GM18519 (cell line): Measurements from ENCODE around the gene NHSL1.
A peak's percentile ranks its signal among the peaks of the same experiment; 100 is the strongest.

Source experiments
- ATAC-seq: cut with Tn5 transposase; IDR thresholded peaks from one replicate; pipeline ENCODE4 v1.9.1; 2021; ENCODE audit warnings: mild to moderate bottlenecking, moderate library complexity; ENCODE audit not compliant: unreplicated experiment, low FRiP score

Gene NHSL1, protein sequence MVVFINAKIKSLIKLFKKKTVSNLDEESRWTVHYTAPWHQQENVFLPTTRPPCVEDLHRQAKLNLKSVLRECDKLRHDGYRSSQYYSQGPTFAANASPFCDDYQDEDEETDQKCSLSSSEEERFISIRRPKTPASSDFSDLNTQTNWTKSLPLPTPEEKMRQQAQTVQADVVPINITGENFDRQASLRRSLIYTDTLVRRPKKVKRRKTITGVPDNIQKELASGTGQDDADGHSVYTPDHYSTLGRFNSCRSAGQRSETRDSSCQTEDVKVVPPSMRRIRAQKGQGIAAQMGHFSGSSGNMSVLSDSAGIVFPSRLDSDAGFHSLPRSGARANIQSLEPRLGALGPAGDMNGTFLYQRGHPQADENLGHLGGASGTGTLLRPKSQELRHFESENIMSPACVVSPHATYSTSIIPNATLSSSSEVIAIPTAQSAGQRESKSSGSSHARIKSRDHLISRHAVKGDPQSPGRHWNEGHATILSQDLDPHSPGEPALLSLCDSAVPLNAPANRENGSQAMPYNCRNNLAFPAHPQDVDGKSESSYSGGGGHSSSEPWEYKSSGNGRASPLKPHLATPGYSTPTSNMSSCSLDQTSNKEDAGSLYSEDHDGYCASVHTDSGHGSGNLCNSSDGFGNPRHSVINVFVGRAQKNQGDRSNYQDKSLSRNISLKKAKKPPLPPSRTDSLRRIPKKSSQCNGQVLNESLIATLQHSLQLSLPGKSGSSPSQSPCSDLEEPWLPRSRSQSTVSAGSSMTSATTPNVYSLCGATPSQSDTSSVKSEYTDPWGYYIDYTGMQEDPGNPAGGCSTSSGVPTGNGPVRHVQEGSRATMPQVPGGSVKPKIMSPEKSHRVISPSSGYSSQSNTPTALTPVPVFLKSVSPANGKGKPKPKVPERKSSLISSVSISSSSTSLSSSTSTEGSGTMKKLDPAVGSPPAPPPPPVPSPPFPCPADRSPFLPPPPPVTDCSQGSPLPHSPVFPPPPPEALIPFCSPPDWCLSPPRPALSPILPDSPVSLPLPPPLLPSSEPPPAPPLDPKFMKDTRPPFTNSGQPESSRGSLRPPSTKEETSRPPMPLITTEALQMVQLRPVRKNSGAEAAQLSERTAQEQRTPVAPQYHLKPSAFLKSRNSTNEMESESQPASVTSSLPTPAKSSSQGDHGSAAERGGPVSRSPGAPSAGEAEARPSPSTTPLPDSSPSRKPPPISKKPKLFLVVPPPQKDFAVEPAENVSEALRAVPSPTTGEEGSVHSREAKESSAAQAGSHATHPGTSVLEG (N-terminal part only)

DNA sequence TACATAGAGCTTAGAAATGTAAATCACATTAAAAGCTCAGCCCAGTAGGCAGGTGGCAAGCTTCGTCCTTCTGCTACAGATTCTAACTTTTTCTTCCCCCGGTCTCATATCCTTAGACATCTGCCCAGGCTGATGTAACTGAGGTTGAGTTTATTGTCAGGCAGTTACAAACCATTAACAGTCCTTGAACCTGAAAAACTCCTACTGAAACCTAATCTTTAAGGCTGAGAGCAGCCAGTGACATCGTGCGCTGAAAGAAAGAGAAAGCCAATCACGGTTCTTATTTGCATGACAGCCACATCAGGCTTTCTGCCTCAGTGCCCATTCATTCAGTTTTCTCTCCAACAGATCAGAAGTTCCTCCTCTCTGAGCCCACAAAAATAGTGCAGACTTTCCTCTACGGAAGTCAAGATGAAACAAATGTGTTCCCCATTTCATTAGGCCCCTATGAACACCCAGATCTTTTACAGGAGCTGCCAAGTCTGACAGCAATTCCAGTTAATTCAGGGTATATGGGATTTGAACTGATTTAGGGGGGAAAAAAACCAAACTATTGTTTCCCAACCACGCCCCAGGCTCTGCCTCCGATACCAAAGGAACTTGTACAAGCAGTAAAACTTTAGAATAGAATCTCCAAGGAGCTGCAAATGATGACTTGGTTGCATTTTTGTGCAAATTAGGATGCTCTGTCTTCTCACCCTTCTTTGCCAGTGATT lies at the start of gene NHSL1:
Gene NHSL1 (minus strand): TSS at position 192 of the 716 bp plus-strand sequence. CDS start 204 bp downstream, outside the sequence.
- peak; percentile 86 for ATAC-seq

GRCh38 chr6:138546733-138547185 lies 47.5 kb upstream of the NHSL1 start:
- ATAC-seq, result no peak

DNA sequence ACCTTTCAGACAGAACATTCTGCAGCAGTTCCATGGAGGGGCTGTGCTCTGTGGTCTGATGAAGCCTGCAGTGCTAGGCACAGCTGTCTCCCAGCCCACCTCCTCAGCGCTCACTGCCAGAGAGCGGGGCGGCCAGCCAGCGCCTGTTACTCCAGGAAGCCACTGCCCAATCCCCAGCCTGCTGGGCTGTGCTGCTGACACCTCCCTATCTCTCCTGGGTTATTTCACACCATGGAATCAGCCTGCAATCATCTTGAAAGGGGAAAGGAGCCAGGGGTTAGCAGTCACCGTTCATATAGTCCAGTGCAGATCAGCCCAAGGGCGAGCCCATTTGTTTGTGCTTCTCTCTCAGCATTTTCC lies 46.3 kb upstream of the NHSL1 start:
- ATAC-seq, result no peak

DNA sequence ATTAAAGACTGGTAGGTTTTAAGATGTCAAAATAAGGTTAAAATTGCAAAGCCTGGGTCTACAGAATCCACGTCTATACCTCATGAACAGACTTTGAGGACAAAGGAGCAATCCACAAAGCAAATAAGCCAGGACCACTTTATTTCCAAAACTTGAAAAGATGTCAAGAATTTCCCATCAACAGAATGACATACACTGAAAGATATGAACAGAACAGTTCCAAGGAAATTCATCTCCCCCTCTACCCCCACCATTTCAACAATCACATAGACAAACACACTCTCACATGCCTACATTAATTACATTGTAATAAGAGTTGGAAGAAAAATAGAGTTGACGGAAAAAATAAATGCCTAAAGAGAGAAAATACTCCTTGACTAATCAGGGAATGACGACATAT lies 45.2 kb upstream of the NHSL1 start:
- no peak for ATAC-seq

- no peak for ATAC-seq
Observed at GRCh38 chr6:138543657-138544056, 44.4 kb upstream of the NHSL1 start.

GRCh38 chr6:138541823-138542481 lies 42.7 kb upstream of the NHSL1 start:
- ATAC-seq, result no peak

DNA sequence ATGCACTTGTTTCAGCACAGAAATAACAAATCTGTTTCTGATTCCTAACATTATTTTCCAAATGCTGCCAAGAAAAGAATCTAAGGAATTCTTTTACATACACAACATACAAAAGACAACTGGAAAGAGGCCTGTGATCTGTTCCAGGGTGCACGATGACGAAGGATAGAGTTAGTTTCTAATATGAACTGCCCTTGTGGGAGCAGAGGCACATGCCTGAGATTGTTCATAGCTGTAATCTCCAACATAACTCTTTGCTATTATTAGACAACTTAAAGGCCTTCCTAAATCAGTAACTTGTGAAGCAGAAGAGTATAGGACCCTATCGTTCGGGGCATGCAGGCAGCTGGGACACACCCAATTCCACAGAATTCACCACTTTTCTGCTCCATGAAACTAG lies 41.2 kb upstream of the NHSL1 start:
- ATAC-seq, result no peak

DNA sequence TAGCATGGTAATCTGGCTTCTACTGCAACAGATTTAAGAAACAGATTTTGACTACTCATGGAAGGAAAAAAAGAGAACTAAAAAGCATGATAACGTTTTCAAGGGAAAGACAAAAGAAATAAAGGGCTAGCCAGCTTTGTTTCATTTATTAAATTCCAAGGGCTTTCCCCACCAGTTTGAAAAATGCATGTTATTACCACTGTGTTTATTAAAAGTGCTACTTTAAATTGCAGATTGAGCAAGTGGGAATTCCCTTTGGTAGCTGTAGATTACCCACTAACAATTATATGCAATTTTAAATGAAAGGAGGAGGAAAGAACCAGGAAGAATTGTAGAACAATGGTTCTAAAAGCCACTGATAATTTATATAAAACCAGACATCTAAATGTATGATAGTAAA lies 40.6 kb upstream of the NHSL1 start:
- no peak for ATAC-seq

DNA sequence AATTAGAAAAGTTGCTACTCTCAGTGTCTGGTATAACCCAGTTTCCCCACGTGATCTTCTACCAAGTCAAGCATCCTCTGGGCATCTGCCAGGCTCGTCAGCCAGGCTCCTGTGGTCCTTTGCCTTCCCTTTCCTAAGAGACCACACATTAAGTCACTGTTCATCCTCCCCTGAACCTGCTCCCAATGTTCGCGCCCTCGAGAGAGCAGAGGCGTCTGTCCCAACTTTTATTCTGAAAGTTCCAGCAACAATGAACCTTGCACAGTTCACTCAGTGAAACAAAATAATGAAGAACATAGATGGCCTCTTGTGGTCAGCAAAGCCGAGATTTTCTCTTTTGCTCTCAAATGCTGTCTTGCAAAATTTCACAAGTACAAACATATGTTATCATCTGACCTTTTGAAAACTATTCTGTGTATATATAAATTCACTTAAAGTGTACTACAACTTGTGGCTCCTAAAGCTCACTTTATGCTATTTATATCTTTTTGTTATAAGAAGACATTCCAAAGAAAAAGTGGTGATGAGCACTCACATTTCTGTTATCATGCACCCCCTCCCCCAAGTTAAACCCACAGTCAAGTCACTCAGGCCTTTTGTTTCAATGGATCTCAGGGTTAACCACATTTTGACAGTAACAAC lies 39.2 kb upstream of the NHSL1 start:
- no peak for ATAC-seq

DNA sequence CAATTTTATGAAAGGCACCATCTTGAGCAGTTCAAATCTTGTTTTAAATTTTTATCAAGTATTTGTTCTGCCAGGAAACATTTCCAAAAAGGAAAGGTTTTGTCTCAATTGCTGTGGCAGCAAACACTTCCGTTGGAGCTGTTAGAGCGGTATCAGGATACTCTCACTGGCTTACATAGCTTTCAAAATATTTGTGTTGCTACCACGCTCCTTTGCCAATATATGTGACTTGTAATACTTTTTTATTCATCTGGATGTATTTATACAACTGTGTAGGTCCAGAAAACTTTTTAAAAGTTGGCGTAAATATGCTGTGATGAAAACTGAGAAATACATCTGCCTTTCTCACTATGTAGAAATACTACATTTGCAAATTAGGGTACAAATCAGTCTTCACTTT lies 37.8 kb upstream of the NHSL1 start:
- ATAC-seq, result no peak

- no peak for ATAC-seq
Observed at GRCh38 chr6:138535728-138536455, 36.6 kb upstream of the NHSL1 start.

- ATAC-seq, result no peak
Observed at GRCh38 chr6:138533667-138534066, 34.4 kb upstream of the NHSL1 start.

DNA sequence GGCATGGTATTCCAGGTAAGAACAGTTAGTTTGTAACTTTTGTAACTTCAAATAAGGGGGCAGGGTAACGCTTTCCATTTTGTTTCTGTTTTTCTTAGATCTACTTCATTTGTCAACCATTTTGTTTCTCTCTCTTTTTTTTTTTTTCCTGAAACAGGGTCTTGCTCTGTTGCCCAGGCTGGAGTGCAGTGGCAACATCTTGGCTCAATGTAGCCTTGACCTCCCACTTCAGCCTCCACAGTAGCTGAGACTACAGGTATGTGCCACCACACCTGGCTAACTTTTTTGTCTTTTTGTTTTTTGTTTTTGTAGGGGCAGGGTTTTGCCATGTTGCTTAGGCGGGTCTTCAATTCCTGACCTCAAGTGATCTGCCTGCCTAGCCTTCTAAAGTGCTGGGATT lies 32.1 kb upstream of the NHSL1 start:
- ATAC-seq, result no peak

DNA sequence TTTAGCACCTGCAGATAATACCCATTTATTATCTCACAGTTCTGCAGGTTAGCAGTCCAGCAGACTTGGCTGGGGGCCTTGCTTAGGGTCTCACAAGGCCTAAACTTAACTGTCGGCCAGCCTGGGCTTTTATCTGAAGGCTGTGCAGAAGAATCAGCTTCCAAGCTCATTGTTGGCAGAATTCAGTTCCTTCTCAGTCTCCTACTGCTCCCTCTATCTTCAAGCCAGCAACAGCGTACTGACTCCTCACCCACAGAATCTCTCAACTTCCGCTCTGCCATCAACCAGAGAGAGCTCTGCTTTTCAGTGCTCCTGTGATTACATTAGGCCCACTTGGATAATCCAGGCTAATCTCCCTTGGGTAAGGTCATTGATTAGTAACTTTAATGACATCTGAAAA lies 30.2 kb upstream of the NHSL1 start:
- no peak for ATAC-seq

- no peak for ATAC-seq
Observed at GRCh38 chr6:138528956-138529355, 29.7 kb upstream of the NHSL1 start.

DNA sequence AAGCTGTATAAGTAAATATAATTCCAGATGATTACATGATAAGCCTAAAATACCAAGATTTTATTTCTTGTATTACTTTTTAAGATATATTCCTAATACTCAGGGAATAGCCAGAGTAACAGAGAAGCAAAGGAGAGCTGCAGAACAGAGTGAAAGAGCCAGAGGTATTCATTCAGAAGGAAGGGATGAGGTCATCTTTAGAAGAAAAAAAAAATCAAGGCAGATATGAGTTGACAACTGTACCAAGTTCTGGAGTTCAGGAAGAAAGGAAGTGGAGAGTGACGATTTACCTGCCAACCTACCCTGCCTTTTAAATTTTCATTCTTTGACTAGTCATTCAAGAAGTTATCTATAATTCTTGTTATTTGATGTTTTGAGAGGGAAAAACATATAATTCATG lies 28.8 kb upstream of the NHSL1 start:
- no peak for ATAC-seq

DNA sequence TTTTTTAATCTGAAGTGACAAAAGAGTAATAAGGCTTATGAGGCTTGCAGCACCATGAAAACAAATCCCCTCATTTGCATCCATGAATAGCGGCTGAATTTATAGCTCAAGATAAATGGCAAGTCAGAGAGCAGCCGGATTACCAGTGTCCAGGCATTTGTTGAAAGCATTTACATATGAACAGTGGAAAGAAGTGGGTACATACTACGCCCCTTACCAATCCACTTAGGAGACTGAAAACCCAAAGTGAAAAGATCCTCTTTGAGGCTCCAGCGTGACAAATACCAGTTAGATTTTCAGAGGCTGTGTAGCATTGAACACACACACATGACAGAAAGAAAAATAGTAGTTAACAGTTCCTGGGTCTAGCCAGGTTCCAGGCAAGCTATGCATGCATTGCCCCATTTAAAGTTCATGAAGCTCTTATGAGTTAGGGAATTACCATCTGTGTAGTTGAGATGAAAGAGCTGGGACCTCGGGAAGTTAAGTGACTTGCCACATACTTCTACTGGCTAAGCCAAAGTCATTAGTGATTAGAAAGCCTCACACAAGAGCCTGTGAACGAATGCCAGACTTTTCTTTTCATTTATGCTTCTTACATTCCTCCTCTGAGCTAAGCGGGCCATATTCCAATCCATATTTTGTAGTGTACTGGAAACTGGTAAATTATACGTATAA lies 28.3 kb upstream of the NHSL1 start:
- ATAC-seq, result no peak

GRCh38 chr6:138526822-138527235 lies 27.5 kb upstream of the NHSL1 start:
- no peak for ATAC-seq
